Right cardiac atrium (tissue), 5 donors: ENCODE measurements around the gene SLC44A1. TPM values are rescaled to one million over a fixed set of nuclear protein-coding genes. Genes with fewer than 3 reads are reported as not detected.
"Not testable (repeated sequence)": the region's sequence is repeated elsewhere in the genome, so short reads cannot be mapped to it uniquely, and the experiment has no call there.

ENCODE experiments used
- ATAC-seq, 2 donors: fragments of 200-7000 bp; cut with Tn5 transposase; one replicate each; pipeline versions ENCODE4 v1.8.0 to v1.9.1; 2020; ENCODE audit warnings: moderate library complexity in 2 of 2, mild to moderate bottlenecking in 1 of 2
- DNase-seq, 3 donors: peaks; one replicate each; pipeline ENCODE4 v3.0.0-alpha.2; 2020
- H3K27ac ChIP-seq: one replicate; pipeline ENCODE4 v1.5.1; 2013; ENCODE audit warnings: mild to moderate bottlenecking, low read length, control low read depth, moderate library complexity
- H3K27me3 ChIP-seq: one replicate; pipeline ENCODE4 v1.6.1; 2013; ENCODE audit not compliant: control insufficient read depth, insufficient read depth
- H3K4me1 ChIP-seq: one replicate; pipeline ENCODE4 v1.6.1; 2013; ENCODE audit warnings: low read length; ENCODE audit not compliant: control insufficient read depth, insufficient read depth
- H3K4me3 ChIP-seq: one replicate; pipeline ENCODE4 v1.5.1; 2013; ENCODE audit warnings: low read length, control low read depth
- H3K9me3 ChIP-seq: one replicate; pipeline ENCODE4 v1.6.1; 2013; ENCODE audit warnings: low read length; ENCODE audit not compliant: control insufficient read depth
- WGBS: extraction: QIAGEN DNeasy Blood & Tissue Kit; methylation state at CpG from one replicate; pipeline ENCODE4 v1.1.7; 2013; 5-methylcytosine and 5-hydroxymethylcytosine counted together
- intact Hi-C, 4 donors: fragments of 100-400 bp; cut with DNase I; formaldehyde crosslinking; loops; one replicate each; pipeline versions ENCODE4 v1.11.0 to v1.14.0; 2022 to 2023
- polyA plus RNA-seq: library from polyadenylated mRNA; stranded (reverse); fragments of 200-250 nt; gene quantifications from one replicate; pipeline ENCODE4 v1.2.3, GENCODE V29; 2013
- total RNA-seq, 4 donors: library from RNA; stranded (reverse); fragmentation: NEBNext Ultra II Directional; extraction: Animal tissue kit (Norgen Biotek cat#: 25700); gene quantifications; one replicate each; pipeline ENCODE4 v1.2.1, GENCODE V29; 2021
- donor health status: healthy with polysubstance abuse.
- donor health status: DM: no; HTN: yes; CAD: no.
- donor health status: DM: no; HTN: no; CAD: no.
- donor health status: DM: no; HTN: yes; CAD: no; lungs with severe emphysema.
- donor health status: DM: yes; HTN: yes; CAD: no.

Gene SLC44A1
- total and polyA plus RNA-seq, 5 donors: 5.8 to 18.3 (median 16.1) TPM

GRCh38 chr9:105256569-105256968 is 12.1 kb downstream of the SLC44A1 start:
- H3K27ac ChIP-seq, intact Hi-C loops, ATAC-seq, DNase-seq, H3K9me3 ChIP-seq, H3K27me3 ChIP-seq, H3K4me3 ChIP-seq, H3K4me1 ChIP-seq: not testable (repeated sequence)
- WGBS: over 99% methylated on average over 4 of the region's 4 CpGs

DNA sequence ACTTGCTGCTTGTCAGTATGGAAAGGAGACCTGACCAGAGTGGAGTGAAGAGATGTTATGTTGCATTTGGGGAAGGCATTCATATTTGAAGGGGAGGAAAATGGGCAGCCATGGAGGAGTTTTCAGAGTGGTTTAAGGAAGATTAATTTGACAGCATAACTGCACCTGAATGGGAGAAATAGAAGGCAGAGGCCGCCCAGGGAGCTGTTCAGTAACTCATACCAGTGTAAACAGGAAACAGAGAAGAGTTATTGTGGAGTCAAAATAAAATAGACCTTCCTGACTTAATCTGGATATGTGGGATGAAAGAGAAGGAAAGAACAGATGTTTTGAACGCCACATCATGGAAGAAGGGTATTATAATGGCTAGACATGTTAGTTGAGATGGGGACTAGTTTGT is 13.4 kb downstream of the SLC44A1 start:
- no peak for DNase-seq
- H3K4me3 ChIP-seq: no peak overlapping the region
- H3K4me1 ChIP-seq: peaks cover 10% of the 10 kb centered on the region
- no peak overlapping the region for H3K27ac ChIP-seq
- no peaks in the 10 kb centered on the region for H3K9me3 ChIP-seq
- intact Hi-C loops: no loop called here
- ATAC-seq: no peak
- no peaks in the 10 kb centered on the region for H3K27me3 ChIP-seq
- WGBS: 69% methylated on average over 2 of the region's 2 CpGs

GRCh38 chr9:105258225-105258737 is 13.8 kb downstream of the SLC44A1 start:
- DNase-seq (no peak), ATAC-seq (peak in 1 of 2 donors; percentile 28)
- H3K27ac ChIP-seq: no peak overlapping the region
- intact Hi-C loops: no loop called here
- no peaks in the 10 kb centered on the region for H3K27me3 ChIP-seq
- 76% methylated on average over 3 of the region's 3 CpGs for WGBS
- H3K4me3 ChIP-seq: no peak overlapping the region
- H3K4me1 ChIP-seq: peaks cover 10% of the 10 kb centered on the region
- no peaks in the 10 kb centered on the region for H3K9me3 ChIP-seq

DNA sequence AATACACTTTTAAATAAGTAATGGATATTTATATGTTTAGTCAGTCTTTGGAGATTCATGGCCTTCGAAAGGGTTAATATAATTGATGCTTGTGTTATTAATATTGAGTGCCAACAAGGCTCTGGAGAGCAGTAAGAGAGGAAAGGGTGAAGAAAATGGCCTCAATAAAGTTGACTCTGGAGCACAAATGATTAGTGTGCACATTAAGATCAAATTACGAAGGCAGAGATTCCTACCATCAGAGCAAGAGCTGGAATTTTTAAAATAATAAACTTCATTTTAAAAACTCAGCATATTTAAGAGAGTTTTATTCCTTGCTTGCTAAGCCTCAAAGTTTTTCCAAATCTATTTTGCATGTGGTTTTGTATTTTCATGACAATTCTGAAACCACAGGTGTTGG is 14.8 kb downstream of the SLC44A1 start:
- DNase-seq (no peak), ATAC-seq (no peak)
- Histone ChIP-seq H3K27me3 (no peaks in the 10 kb centered on the region), H3K4me3 (no peak overlapping the region), H3K4me1 (peaks cover 8% of the 10 kb centered on the region), H3K27ac (no peak overlapping the region), H3K9me3 (no peaks in the 10 kb centered on the region)
- 70% methylated on average over 2 of the region's 2 CpGs for WGBS
- intact Hi-C loops: no loop called here

DNA sequence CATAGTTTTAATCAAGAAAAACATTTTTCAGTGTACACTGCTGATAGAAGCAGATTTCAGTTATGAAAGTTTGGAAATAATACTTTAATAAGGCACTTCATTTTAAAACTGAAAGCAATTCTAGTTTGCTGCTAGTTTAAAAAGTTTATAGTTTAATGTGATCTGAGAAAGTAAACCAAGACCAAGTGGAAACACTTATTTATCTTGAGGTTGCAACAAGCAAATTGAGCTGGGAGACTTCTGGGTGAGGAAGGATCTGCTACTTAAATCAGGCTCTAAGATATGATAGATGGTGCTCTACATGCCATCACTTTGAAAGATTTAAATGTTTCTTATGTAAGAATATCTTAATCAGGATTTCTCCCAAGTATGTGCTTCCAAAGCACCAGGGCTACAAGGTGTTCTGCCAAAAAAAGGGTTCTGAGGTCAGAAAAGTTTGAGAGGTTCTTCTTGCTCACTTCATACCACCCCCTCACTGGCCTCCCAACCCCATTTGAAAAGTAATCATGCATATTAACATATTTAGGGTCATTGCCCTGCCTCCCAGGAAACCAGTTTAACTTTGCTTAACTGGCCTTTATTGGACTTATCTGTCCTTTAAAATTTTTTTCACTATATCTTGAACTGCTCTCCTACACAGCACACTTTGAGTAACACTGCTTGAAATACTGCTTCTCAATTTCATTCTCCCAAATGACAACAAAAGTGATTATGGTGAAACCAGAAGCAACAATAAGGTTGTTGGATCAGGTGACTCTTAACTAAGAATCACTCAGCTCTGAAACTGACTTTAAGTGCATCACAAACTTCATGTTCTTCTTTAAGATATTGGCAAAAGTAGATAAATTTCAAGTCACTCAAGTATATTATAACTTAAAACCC is 15.5 kb downstream of the SLC44A1 start:
- Histone ChIP-seq H3K9me3 (no peaks in the 10 kb centered on the region), H3K4me1 (peaks cover 8% of the 10 kb centered on the region), H3K27ac (no peak overlapping the region), H3K4me3 (no peak overlapping the region), H3K27me3 (no peaks in the 10 kb centered on the region)
- DNase-seq: no peak
- ATAC-seq: peak in 1 of 2 donors; percentile 78
- intact Hi-C loops: no loop called here

DNA sequence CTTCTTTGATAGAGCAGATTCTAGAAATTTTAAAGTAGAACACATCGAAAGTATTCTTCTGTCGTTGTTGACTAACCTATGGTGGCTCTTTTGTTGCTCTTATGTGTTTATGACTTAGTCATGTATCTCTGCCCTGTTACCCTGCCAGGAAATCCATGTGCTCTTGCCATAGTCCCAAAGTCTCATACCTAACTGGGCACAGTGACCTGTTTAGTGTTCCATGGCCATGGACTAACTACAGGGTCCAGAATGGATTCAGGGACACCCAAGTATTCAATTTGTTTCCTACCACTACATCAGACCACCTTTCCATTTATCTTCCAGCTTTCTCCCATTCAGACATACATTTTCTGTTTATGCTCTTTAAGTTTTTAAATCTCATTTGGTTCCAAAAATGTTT is 18.0 kb downstream of the SLC44A1 start:
- Histone ChIP-seq H3K27ac (no peak overlapping the region), H3K4me1 (peaks cover 8% of the 10 kb centered on the region), H3K27me3 (no peaks in the 10 kb centered on the region), H3K9me3 (no peaks in the 10 kb centered on the region), H3K4me3 (no peak overlapping the region)
- intact Hi-C loops: no loop called here
- DNase-seq (no peak), ATAC-seq (no peak)
- WGBS: 95% methylated on average over 2 of the region's 2 CpGs

GRCh38 chr9:105264380-105264779 is 19.9 kb downstream of the SLC44A1 start:
- no peak for ATAC-seq
- no peak for DNase-seq
- 87% methylated on average over 4 of the region's 4 CpGs for WGBS
- no peaks in the 10 kb centered on the region for H3K9me3 ChIP-seq
- H3K4me3 ChIP-seq: no peak overlapping the region
- intact Hi-C loops: no loop called here
- no peak overlapping the region for H3K27ac ChIP-seq
- H3K27me3 ChIP-seq: no peaks in the 10 kb centered on the region
- H3K4me1 ChIP-seq: peaks cover 2% of the 10 kb centered on the region

DNA sequence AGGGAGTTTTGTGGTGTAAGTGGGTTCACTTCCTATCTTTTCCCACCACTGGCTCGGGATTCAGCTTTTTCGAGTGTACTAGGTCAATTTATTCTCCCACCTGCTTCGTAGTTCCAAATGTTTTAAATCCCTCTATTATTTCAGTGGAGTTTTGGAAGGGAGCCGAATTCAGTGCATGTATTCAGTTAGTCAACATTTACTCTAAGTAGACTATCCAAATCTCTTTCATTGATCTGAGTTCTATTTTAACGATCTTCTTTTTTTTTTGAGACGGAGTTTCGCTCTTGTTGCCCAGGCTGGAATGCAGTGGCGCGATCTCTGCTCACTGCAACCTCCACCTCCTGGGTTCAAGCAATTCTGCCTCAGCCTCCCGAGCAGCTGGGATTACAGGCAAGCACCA is 23.8 kb downstream of the SLC44A1 start:
- H3K4me1 ChIP-seq, DNase-seq, H3K27me3 ChIP-seq, H3K4me3 ChIP-seq, intact Hi-C loops, ATAC-seq, H3K27ac ChIP-seq, H3K9me3 ChIP-seq: not testable (repeated sequence)
- 97% methylated on average over 10 of the region's 10 CpGs for WGBS

DNA sequence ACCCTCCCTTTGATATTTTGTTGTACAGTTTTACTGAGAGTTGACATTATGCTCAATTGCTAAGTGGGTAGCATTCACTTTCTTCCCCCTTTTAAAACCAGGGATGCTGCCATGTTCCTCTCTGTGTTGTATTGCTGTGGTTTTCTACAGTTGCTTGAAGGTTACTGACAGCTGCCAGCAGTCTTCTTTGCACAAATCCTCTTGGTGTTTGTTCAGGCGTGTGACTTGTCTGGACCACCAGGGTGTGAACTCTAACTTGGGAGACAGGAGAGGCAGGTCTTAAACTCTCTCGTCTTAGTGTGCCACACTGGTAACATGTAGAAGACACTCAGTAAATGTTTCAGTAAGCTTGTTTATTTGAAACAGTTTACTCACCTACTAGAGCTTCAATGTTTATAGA is 25.1 kb downstream of the SLC44A1 start:
- ATAC-seq (no peak), DNase-seq (no peak)
- Histone ChIP-seq H3K4me1 (no peaks in the 10 kb centered on the region), H3K27ac (no peak overlapping the region), H3K9me3 (no peaks in the 10 kb centered on the region), H3K4me3 (no peak overlapping the region), H3K27me3 (no peaks in the 10 kb centered on the region)
- WGBS: 93% methylated on average over 2 of the region's 2 CpGs
- intact Hi-C loops: no loop called here

DNA sequence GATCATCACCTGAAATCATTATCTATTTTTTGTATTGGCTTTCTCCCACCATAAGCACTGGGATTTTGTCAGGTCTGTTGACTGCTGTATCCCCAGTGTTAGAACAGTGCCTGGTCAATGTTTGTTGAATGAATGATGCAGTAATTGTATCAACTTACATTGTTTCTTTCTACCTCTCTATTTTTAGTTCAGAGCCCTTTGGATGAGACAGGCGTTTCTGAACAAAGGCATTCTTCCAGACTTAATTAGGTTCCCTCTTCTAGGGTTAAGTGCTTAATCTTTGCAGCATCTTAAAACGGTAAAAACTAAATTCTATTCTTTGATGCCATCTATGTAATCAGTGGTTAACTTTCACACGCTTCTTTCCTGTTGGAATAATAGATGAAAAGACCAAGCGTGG is 26.3 kb downstream of the SLC44A1 start:
- Histone ChIP-seq H3K27me3 (no peaks in the 10 kb centered on the region), H3K9me3 (no peaks in the 10 kb centered on the region), H3K27ac (no peak overlapping the region), H3K4me3 (no peak overlapping the region), H3K4me1 (no peaks in the 10 kb centered on the region)
- DNase-seq: no peak
- intact Hi-C loops: no loop called here
- no peak for ATAC-seq
- WGBS: 58% methylated on average over 4 of the region's 4 CpGs

DNA sequence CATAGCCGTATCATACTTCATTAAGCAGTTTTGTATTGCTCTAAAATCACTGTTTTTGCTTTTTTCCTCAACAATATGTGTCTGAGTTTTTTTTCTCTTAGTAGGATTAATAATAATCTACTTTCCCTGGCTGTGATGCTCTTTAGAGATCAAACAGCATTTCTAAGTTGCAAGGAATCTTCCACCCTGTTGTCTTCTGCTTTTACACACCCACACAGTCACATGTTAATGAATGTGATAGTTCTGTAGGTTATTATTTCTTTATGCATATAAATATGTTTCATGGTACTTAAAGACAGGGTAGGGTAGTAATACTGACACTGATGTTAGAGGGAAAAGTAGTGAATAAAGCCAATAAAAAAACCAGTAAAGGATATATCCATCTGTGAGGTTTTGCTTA is 29.3 kb downstream of the SLC44A1 start:
- H3K4me1 ChIP-seq: peaks cover 3% of the 10 kb centered on the region
- no peaks in the 10 kb centered on the region for H3K27me3 ChIP-seq
- no peaks in the 10 kb centered on the region for H3K9me3 ChIP-seq
- no peak overlapping the region for H3K27ac ChIP-seq
- WGBS: 94% methylated on average over 1 of the region's 1 CpG
- intact Hi-C loops: no loop called here
- no peak for ATAC-seq
- no peak overlapping the region for H3K4me3 ChIP-seq
- DNase-seq: no peak
